ENCODE measurements around the gene STX10. TPM values are rescaled to one million over a fixed set of nuclear protein-coding genes. Genes with fewer than 3 reads are reported as not detected.

STX10 gene
- total and polyA plus RNA-seq, 9 of the 15 experiments (the other 6 are each of a cell fraction or from before 2014, with no cell fraction given) = 0.51 to 66.3 (median 31.0) TPM

GRCh38 chr19:13132471-13133180, 17.5 kb downstream of the STX10 start:
- CTCF ChIA-PET (ENCODE audit: low intra/inter-chr PET ratio) = no interaction called here
- DNase-seq (ENCODE audit: extremely low read depth in 1 of 4, low spot score in 3 of 4) (no peak), ATAC-seq (peak; percentile 17; the same call in 1 of the 3 replicates), FAIRE-seq (peak; percentile 60)
- H3K79me2 ChIP-seq (ENCODE audit: control insufficient read depth, insufficient read depth, low read length) = peaks cover 70% of the 10 kb centered on the region
- H3K9ac ChIP-seq (ENCODE audit: insufficient read depth in 1 of 2, low read depth in 2 of 2, low read length in 2 of 2) = peak overlapping the region in 1 of 2 experiments; percentile 78; a peak in 1 of 4 replicates
- H3K36me3 ChIP-seq (ENCODE audit: control insufficient read depth, insufficient read depth, low read length) = peaks cover 92% of the 10 kb centered on the region
- H3K9me1 ChIP-seq (ENCODE audit: control insufficient read depth, insufficient read depth, low read length) = no peaks in the 10 kb centered on the region
- POLR2A ChIA-PET = interaction anchor here (1.0 to 3.2 kb wide), 7 partner anchors 9 to 22 kb away, joined by 3 to 17 read pairs (median 7); partner anchors contain the start of genes IER2 and STX10
- in situ Hi-C loops (cut with MboI) = no loop called here
- H3K9me3 ChIP-seq (replicated peaks; ENCODE audit: control insufficient read depth, insufficient read depth, low read depth, low read length) = no peaks in the 10 kb centered on the region
- no peak overlapping the region for H3K4me3 ChIP-seq
- intact Hi-C loops (cut with micrococcal nuclease) = no loop called here
- peaks cover 35% of the 10 kb centered on the region for H4K20me1 ChIP-seq (replicated peaks; ENCODE audit: control insufficient read depth, insufficient read depth, low read length)
- no peak overlapping the region for H2AFZ ChIP-seq (ENCODE audit: low read depth, low read length)
- H3K4me1 ChIP-seq (replicated peaks in 1 of 2; ENCODE audit: control insufficient read depth in 2 of 2, insufficient read depth in 2 of 2, low read length in 2 of 2) = peaks cover 16 to 28% of the 10 kb centered on the region in 2 experiments
- no TSS peak for BruUV-seq (replicated peaks)
- H3K27me3 ChIP-seq (ENCODE audit: control insufficient read depth in 2 of 2, insufficient read depth in 2 of 2, low read length in 2 of 2) = no peaks in the 10 kb centered on the region
- H3K4me2 ChIP-seq (ENCODE audit: insufficient read depth, low read length) = no peak overlapping the region
- H3K27ac ChIP-seq (ENCODE audit: extremely low read depth, low read depth, low read length) = peak overlapping the region; percentile 41; the same call in 1 of the 3 replicates
- 60% methylated on average over 8 of the region's 8 CpGs for WGBS (ENCODE audit: insufficient coverage, low coverage, missing lambda C conversion rate)
- TF ChIP-seq HMBOX1 (IDR thresholded peaks at IDR 0.05) (peak; percentile 87), ZNF324 (CRISPR knock-in tag; IDR thresholded peaks at IDR 0.05) (no peak), CREB1 (IDR thresholded peaks at IDR 0.05) (no peak), CREB1 (CRISPR knock-in tag; IDR thresholded peaks at IDR 0.05) (no peak), ATF3 (IDR thresholded peaks at IDR 0.05) (peak; percentile 10; the same call in 1 of the 2 replicates), ATF3 (CRISPR knock-in tag; conservative IDR thresholded peaks at IDR 0.05) (no peak), ARID3B (CRISPR knock-in tag; IDR thresholded peaks at IDR 0.05; ENCODE audit: borderline replicate concordance) (no peak), KAT7 (CRISPR knock-in tag; IDR thresholded peaks at IDR 0.05; ENCODE audit: borderline replicate concordance) (no peak), ZNF124 (CRISPR knock-in tag; IDR thresholded peaks at IDR 0.05) (no peak), ZNF76 (CRISPR knock-in tag; IDR thresholded peaks at IDR 0.05; ENCODE audit: borderline replicate concordance) (no peak), ZNF395 (CRISPR knock-in tag; IDR thresholded peaks at IDR 0.05) (no peak), FOSL1 (tag; conservative IDR thresholded peaks at IDR 0.05) (peak; percentile 49), PHB2 (IDR thresholded peaks at IDR 0.05; ENCODE audit: low read depth) (no peak)

Measured in K562 (cell line).